GM19239 (cell line): ENCODE measurements around the gene PLA2G4D.

Experiments used
- DNase-seq: peaks from one replicate; pipeline ENCODE4 v3.0.0; 2011; ENCODE audit warnings: low spot score; ENCODE audit not compliant: insufficient read length
- FAIRE-seq: peaks from 2 replicates; lab custom pipeline; 2011; peaks lifted over from hg19 to GRCh38; lab: Jason Lieb, UNC

Gene PLA2G4D

GRCh38 chr15:42130246-42130986, 36.1 kb upstream of the PLA2G4D start:
- DNase-seq (no peak), FAIRE-seq (no peak)

- FAIRE-seq (peak; percentile 21), DNase-seq (no peak)
Measured at GRCh38 chr15:42129364-42129763, 35.0 kb upstream of the PLA2G4D start.

- FAIRE-seq (no peak), DNase-seq (no peak)
Measured at GRCh38 chr15:42128476-42128875, 34.1 kb upstream of the PLA2G4D start.

- FAIRE-seq (no peak), DNase-seq (no peak)
Measured at GRCh38 chr15:42123546-42123945, 29.2 kb upstream of the PLA2G4D start.

- DNase-seq (no peak), FAIRE-seq (no peak)
Measured at GRCh38 chr15:42121682-42122081, 27.3 kb upstream of the PLA2G4D start.

GRCh38 chr15:42121021-42121420, 26.7 kb upstream of the PLA2G4D start:
- DNase-seq (no peak), FAIRE-seq (peak; percentile 31)

GRCh38 chr15:42120285-42120684, 25.9 kb upstream of the PLA2G4D start:
- FAIRE-seq (no peak), DNase-seq (no peak)

- no peak for DNase-seq
- FAIRE-seq: no peak
Measured at GRCh38 chr15:42119446-42119760, 25.0 kb upstream of the PLA2G4D start.

GRCh38 chr15:42118650-42119445, 24.5 kb upstream of the PLA2G4D start:
- DNase-seq (no peak), FAIRE-seq (no peak)

GRCh38 chr15:42111924-42112323, 17.6 kb upstream of the PLA2G4D start:
- no peak for DNase-seq
- no peak for FAIRE-seq

GRCh38 chr15:42110367-42110766, 16.0 kb upstream of the PLA2G4D start:
- FAIRE-seq (no peak), DNase-seq (no peak)

GRCh38 chr15:42108806-42109205, 14.4 kb upstream of the PLA2G4D start:
- FAIRE-seq (no peak), DNase-seq (no peak)

- no peak for FAIRE-seq
- DNase-seq: no peak
Measured at GRCh38 chr15:42108189-42108588, 13.8 kb upstream of the PLA2G4D start.

- DNase-seq: no peak
- no peak for FAIRE-seq
Measured at GRCh38 chr15:42107473-42107872, 13.1 kb upstream of the PLA2G4D start.

- FAIRE-seq (no peak), DNase-seq (no peak)
Measured at GRCh38 chr15:42106288-42106687, 11.9 kb upstream of the PLA2G4D start.

- DNase-seq: no peak
- no peak for FAIRE-seq
Measured at GRCh38 chr15:42104095-42104891, 9.9 kb upstream of the PLA2G4D start.

- no peak for FAIRE-seq
- DNase-seq: no peak
Measured at GRCh38 chr15:42102646-42103235, 8.4 kb upstream of the PLA2G4D start.

- FAIRE-seq (no peak), DNase-seq (no peak)
Measured at GRCh38 chr15:42101861-42102260, 7.5 kb upstream of the PLA2G4D start.

GRCh38 chr15:42100021-42100800, 5.8 kb upstream of the PLA2G4D start:
- no peak for FAIRE-seq
- DNase-seq: no peak

- no peak for FAIRE-seq
- no peak for DNase-seq
Measured at GRCh38 chr15:42097018-42097417, 2.7 kb upstream of the PLA2G4D start.
